KMS-11 (cell line): Measurements from ENCODE around the gene ATG2B.

Source experiments
- H2AFZ ChIP-seq: fragments of 200-600 bp; sonication (generic); 2 replicates; pipeline ENCODE4 v1.6.1; 2016; ENCODE audit warnings: antibody characterized with exemption, mixed run types, low read depth
- H3K27ac ChIP-seq: fragments of 200-600 bp; sonication (generic); 2 replicates; pipeline ENCODE4 v1.6.1; 2016; ENCODE audit warnings: mild to moderate bottlenecking, mixed run types
- H3K27me3 ChIP-seq: fragments of 200-600 bp; sonication (generic); 2 replicates; pipeline ENCODE4 v1.6.1; 2017; ENCODE audit warnings: mild to moderate bottlenecking, low read depth, mixed run types, moderate library complexity; ENCODE audit not compliant: insufficient read depth
- H3K36me3 ChIP-seq: fragments of 200-600 bp; sonication (generic); 2 replicates; pipeline ENCODE4 v1.6.1; 2017; ENCODE audit warnings: mild to moderate bottlenecking, mixed run types; ENCODE audit not compliant: insufficient read depth
- H3K4me1 ChIP-seq: fragments of 200-600 bp; sonication (generic); 2 replicates; pipeline ENCODE4 v1.6.1; 2016; ENCODE audit warnings: mild to moderate bottlenecking, low read depth, mixed run types; ENCODE audit not compliant: poor library complexity, severe bottlenecking
- H3K4me2 ChIP-seq: fragments of 200-600 bp; sonication (generic); 2 replicates; pipeline ENCODE4 v1.7.0; 2016; ENCODE audit warnings: mild to moderate bottlenecking, mixed run types
- H3K4me3 ChIP-seq: fragments of 200-600 bp; sonication (generic); IDR thresholded peaks from 2 replicates; pipeline ENCODE4 v1.6.1; 2017; ENCODE audit warnings: low read depth, low read length, mixed read lengths; ENCODE audit not compliant: insufficient read depth
- H3K79me2 ChIP-seq: fragments of 200-600 bp; sonication (generic); 2 replicates; pipeline ENCODE4 v1.6.1; 2016; ENCODE audit warnings: low read depth, mixed run types; ENCODE audit not compliant: insufficient read depth
- H3K9ac ChIP-seq: fragments of 200-600 bp; sonication (generic); 2 replicates; pipeline ENCODE4 v1.6.1; 2016; ENCODE audit warnings: mild to moderate bottlenecking, mixed run types
- H4K20me1 ChIP-seq: fragments of 200-600 bp; sonication (generic); 2 replicates; pipeline ENCODE4 v1.6.1; 2016; ENCODE audit warnings: mild to moderate bottlenecking, mixed run types; ENCODE audit not compliant: insufficient read depth
- TF ChIP-seq, protein P1 (sequence below): fragments of 200-600 bp; sonication (generic); conservative IDR thresholded peaks from 2 replicates; pipeline ENCODE4 v1.6.1; 2017; ENCODE audit warnings: low read depth, mild to moderate bottlenecking, antibody characterized with exemption, low read length, moderate library complexity, mixed read lengths

Gene ATG2B

DNA sequence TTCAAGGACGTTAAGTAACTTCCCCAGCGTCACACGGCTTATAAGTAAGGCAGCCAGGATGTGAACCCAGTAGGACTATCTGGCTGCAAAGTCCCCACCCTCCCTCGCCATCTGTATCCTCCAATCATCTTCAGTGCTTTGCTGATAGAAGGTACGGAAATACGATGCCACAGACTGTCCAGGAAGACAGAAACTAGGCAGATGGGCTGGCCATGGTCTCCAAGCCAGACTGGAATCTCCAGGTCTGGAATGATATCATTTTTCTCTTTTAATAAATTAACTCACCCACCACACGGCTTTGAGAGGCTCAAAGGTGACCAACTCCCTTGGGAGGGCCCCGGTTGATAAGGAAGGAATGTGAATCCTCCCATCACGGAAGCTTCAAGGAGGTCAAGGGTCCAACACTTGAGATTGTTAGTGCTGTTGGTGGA is 123.4 kb downstream of the ATG2B start:
- H3K27me3 ChIP-seq, result no peaks in the 10 kb centered on the region
- H3K4me1 ChIP-seq, result no peaks in the 10 kb centered on the region
- H3K9ac ChIP-seq, result no peak overlapping the region
- TF ChIP-seq, protein P1, sequence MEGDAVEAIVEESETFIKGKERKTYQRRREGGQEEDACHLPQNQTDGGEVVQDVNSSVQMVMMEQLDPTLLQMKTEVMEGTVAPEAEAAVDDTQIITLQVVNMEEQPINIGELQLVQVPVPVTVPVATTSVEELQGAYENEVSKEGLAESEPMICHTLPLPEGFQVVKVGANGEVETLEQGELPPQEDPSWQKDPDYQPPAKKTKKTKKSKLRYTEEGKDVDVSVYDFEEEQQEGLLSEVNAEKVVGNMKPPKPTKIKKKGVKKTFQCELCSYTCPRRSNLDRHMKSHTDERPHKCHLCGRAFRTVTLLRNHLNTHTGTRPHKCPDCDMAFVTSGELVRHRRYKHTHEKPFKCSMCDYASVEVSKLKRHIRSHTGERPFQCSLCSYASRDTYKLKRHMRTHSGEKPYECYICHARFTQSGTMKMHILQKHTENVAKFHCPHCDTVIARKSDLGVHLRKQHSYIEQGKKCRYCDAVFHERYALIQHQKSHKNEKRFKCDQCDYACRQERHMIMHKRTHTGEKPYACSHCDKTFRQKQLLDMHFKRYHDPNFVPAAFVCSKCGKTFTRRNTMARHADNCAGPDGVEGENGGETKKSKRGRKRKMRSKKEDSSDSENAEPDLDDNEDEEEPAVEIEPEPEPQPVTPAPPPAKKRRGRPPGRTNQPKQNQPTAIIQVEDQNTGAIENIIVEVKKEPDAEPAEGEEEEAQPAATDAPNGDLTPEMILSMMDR, result no peak
- H3K79me2 ChIP-seq, result no peaks in the 10 kb centered on the region
- no peak overlapping the region for H3K4me2 ChIP-seq
- no peak overlapping the region for H3K4me3 ChIP-seq
- H4K20me1 ChIP-seq, result no peaks in the 10 kb centered on the region
- no peaks in the 10 kb centered on the region for H3K36me3 ChIP-seq
- no peak overlapping the region for H3K27ac ChIP-seq
- no peak overlapping the region for H2AFZ ChIP-seq

GRCh38 chr14:96238676-96239265 is 124.4 kb downstream of the ATG2B start:
- no peaks in the 10 kb centered on the region for H4K20me1 ChIP-seq
- H3K36me3 ChIP-seq, result no peaks in the 10 kb centered on the region
- H3K4me3 ChIP-seq, result no peak overlapping the region
- H3K27ac ChIP-seq, result no peak overlapping the region
- H2AFZ ChIP-seq, result no peak overlapping the region
- H3K4me2 ChIP-seq, result no peak overlapping the region
- no peaks in the 10 kb centered on the region for H3K27me3 ChIP-seq
- H3K79me2 ChIP-seq, result no peaks in the 10 kb centered on the region
- TF ChIP-seq, protein P1, result no peak
- H3K9ac ChIP-seq, result no peak overlapping the region
- H3K4me1 ChIP-seq, result no peaks in the 10 kb centered on the region

DNA sequence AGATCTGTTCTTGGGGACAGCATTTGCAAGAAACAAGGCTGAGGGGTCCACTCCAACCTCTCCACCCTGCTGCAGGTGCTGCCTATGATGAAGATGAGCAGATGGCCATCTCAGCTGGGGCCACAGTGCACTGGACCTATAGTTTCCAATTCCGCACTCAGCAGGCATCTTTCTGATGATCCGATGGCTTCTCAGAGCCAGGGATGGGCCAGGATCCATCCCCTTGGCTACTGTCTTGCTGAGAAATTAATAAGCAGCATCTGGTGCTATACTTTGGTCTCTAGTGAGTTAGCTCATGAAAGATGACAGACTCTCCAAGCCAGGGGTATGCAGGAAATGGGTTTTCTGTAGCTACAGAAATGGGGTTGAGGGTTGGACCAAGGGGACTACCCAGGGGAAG is 125.5 kb downstream of the ATG2B start:
- no peaks in the 10 kb centered on the region for H3K27me3 ChIP-seq
- H3K79me2 ChIP-seq, result no peaks in the 10 kb centered on the region
- TF ChIP-seq, protein P1, result no peak
- H3K36me3 ChIP-seq, result no peaks in the 10 kb centered on the region
- no peaks in the 10 kb centered on the region for H4K20me1 ChIP-seq
- H3K4me1 ChIP-seq, result no peaks in the 10 kb centered on the region
- H3K4me3 ChIP-seq, result no peak overlapping the region
- no peak overlapping the region for H3K4me2 ChIP-seq
- H3K27ac ChIP-seq, result no peak overlapping the region
- H2AFZ ChIP-seq, result no peak overlapping the region
- no peak overlapping the region for H3K9ac ChIP-seq

- Histone ChIP-seq H3K36me3 (no peaks in the 10 kb centered on the region), H2AFZ (no peak overlapping the region)
- TF ChIP-seq, protein P1, result no peak
Measured at GRCh38 chr14:96235426-96235825, 127.7 kb downstream of the ATG2B start.

More at GRCh38 chr14:96235426-96235825, 127.7 kb downstream of the ATG2B start:
- Histone ChIP-seq H3K4me1 (no peaks in the 10 kb centered on the region), H3K79me2 (no peaks in the 10 kb centered on the region), H3K4me3 (no peak overlapping the region), H3K9ac (no peak overlapping the region), H3K27ac (no peak overlapping the region), H3K27me3 (no peaks in the 10 kb centered on the region), H3K4me2 (no peak overlapping the region), H4K20me1 (no peaks in the 10 kb centered on the region)
